IMR-90 (cell line): ENCODE data around the gene DAB2. TPM values are rescaled to one million over a fixed set of nuclear protein-coding genes. Genes with fewer than 3 reads are reported as not detected.

Source experiments
- ATAC-seq: fragments of 200-7000 bp; cut with Tn5 transposase; 2 replicates; pipeline ENCODE4 v1.9.1; 2020; ENCODE audit warnings: low read depth, mild to moderate bottlenecking, moderate library complexity
- BruUV-seq: library from RNA; stranded (reverse); fragments of 400-500 nt; replicated peaks from 2 replicates; lab custom pipeline; 2021; lab: Mats Ljungman, UMichigan
- CTCF ChIA-PET: fragments of 300-600 bp; formaldehyde crosslinking; extraction: SDS; loops from one replicate; lab custom pipeline; 2021; ENCODE audit warnings: antibody characterized with exemption; lab: Yijun Ruan, JAX
- POLR2A ChIA-PET: fragments of 300-600 bp; sonication (Branson Sonifier 250); formaldehyde crosslinking; loops from one replicate; lab custom pipeline; 2022; ENCODE audit warnings: antibody characterized with exemption; ENCODE audit not compliant: unreplicated experiment; lab: Charles Lee
- DNase-seq: peaks from one replicate; pipeline ENCODE4 v3.0.0; 2013
- H2AFZ ChIP-seq: replicated peaks from 2 replicates; pipeline ENCODE3; 2013; ENCODE audit warnings: low read length, mild to moderate bottlenecking; ENCODE audit not compliant: poor library complexity
- H2AK5ac ChIP-seq: 2 replicates; pipeline ENCODE4 v1.6.1; 2013; ENCODE audit warnings: low read depth, low read length, inconsistent platforms
- H2AK9ac ChIP-seq: replicated peaks from 2 replicates; pipeline ENCODE3; 2013; ENCODE audit warnings: mild to moderate bottlenecking, low read depth, low read length, moderate library complexity; ENCODE audit not compliant: poor library complexity
- H2BK120ac ChIP-seq: 2 replicates; pipeline ENCODE4 v1.6.1; 2013; ENCODE audit warnings: low read depth, low read length, inconsistent platforms
- H2BK15ac ChIP-seq: 3 replicates; pipeline ENCODE4 v1.6.1; 2013; ENCODE audit warnings: low read depth, low read length, inconsistent platforms
- H2BK20ac ChIP-seq: 2 replicates; pipeline ENCODE4 v1.6.1; 2013; ENCODE audit warnings: low read depth, mild to moderate bottlenecking, inconsistent platforms, low read length, moderate library complexity
- H2BK5ac ChIP-seq: 2 replicates; pipeline ENCODE4 v1.6.1; 2013; ENCODE audit warnings: mild to moderate bottlenecking, low read depth, low read length, inconsistent platforms; ENCODE audit not compliant: poor library complexity, severe bottlenecking
- H3K14ac ChIP-seq: replicated peaks from 2 replicates; pipeline ENCODE4 v1.6.1; 2013; ENCODE audit warnings: low read depth, low read length, inconsistent platforms
- H3K18ac ChIP-seq: 2 replicates; pipeline ENCODE4 v1.6.1; 2013; ENCODE audit warnings: low read depth, low read length, control low read depth
- H3K23ac ChIP-seq: 2 replicates; pipeline ENCODE4 v1.6.1; 2013; ENCODE audit warnings: low read depth, low read length, inconsistent platforms
- H3K27ac ChIP-seq: 2 replicates; pipeline ENCODE4 v1.5.1; 2013; ENCODE audit warnings: mild to moderate bottlenecking, control low read depth, low read length; ENCODE audit not compliant: insufficient read depth
- H3K27me3 ChIP-seq: 2 replicates; pipeline ENCODE4 v1.6.1; 2013; ENCODE audit warnings: low read length; ENCODE audit not compliant: control insufficient read depth, insufficient read depth
- H3K36me3 ChIP-seq: 2 replicates; pipeline ENCODE4 v1.6.1; 2013; ENCODE audit warnings: low read length, mixed read lengths; ENCODE audit not compliant: control insufficient read depth, insufficient read depth
- H3K4ac ChIP-seq: 2 replicates; pipeline ENCODE4 v1.6.1; 2013; ENCODE audit warnings: low read depth, low read length, inconsistent platforms
- H3K4me1 ChIP-seq: 2 replicates; pipeline ENCODE4 v1.6.1; 2013; ENCODE audit warnings: low read length, mixed read lengths; ENCODE audit not compliant: control insufficient read depth, insufficient read depth
- H3K4me2 ChIP-seq: 2 replicates; pipeline ENCODE4 v1.6.1; 2013; ENCODE audit warnings: low read depth, mild to moderate bottlenecking, control low read depth, low read length, moderate library complexity
- H3K4me3 ChIP-seq: 2 replicates; pipeline ENCODE4 v1.5.1; 2013; ENCODE audit warnings: low read depth, mild to moderate bottlenecking, control low read depth, low read length, moderate library complexity; ENCODE audit not compliant: insufficient read depth
- H3K56ac ChIP-seq: 2 replicates; pipeline ENCODE4 v1.6.1; 2013; ENCODE audit warnings: low read length, inconsistent platforms; ENCODE audit not compliant: insufficient read depth; ENCODE audit errors: extremely low read depth
- H3K79me1 ChIP-seq, 2 experiments: 2 replicates each; pipeline ENCODE4 v1.6.1; 2013; ENCODE audit warnings: low read length in 2 of 2, inconsistent platforms in 1 of 2, low read depth in 1 of 2
- H3K9ac ChIP-seq: 2 replicates; pipeline ENCODE4 v1.6.1; 2013; ENCODE audit warnings: low read depth, low read length, control low read depth
- H3K9me1 ChIP-seq: 2 replicates; pipeline ENCODE4 v1.6.1; 2013; ENCODE audit warnings: low read length, inconsistent platforms; ENCODE audit not compliant: insufficient read depth
- H3K9me3 ChIP-seq: 2 replicates; pipeline ENCODE4 v1.6.1; 2013; ENCODE audit warnings: low read length; ENCODE audit not compliant: control insufficient read depth, insufficient read depth
- H4K20me1 ChIP-seq: 2 replicates; pipeline ENCODE4 v1.6.1; 2013; ENCODE audit warnings: low read length, inconsistent platforms; ENCODE audit not compliant: insufficient read depth
- H4K5ac ChIP-seq: 2 replicates; pipeline ENCODE4 v1.6.1; 2013; ENCODE audit warnings: mild to moderate bottlenecking, low read depth, low read length, control low read depth
- H4K8ac ChIP-seq, 2 experiments: 2 replicates each; pipeline ENCODE4 v1.6.1; 2013; ENCODE audit warnings: low read depth in 2 of 2, low read length in 2 of 2, control low read depth in 1 of 2, inconsistent platforms in 1 of 2
- H4K91ac ChIP-seq: 2 replicates; pipeline ENCODE4 v1.6.1; 2013; ENCODE audit warnings: low read depth, low read length, inconsistent platforms; ENCODE audit not compliant: insufficient read depth
- BHLHE40 ChIP-seq: fragments of 150-350 bp; IDR thresholded peaks from 2 replicates; pipeline ENCODE4 v1.6.1; 2016; ENCODE audit warnings: mild to moderate bottlenecking, low read depth, low read length
- CEBPB ChIP-seq: IDR thresholded peaks from 2 replicates; pipeline ENCODE4 v1.6.1; 2012; ENCODE audit warnings: low read depth, low read length, improper control_type of control experiment
- CHD1 ChIP-seq: IDR thresholded peaks from 2 replicates; pipeline ENCODE4 v1.6.1; 2012; ENCODE audit warnings: low read depth, low read length, improper control_type of control experiment
- CTCF ChIP-seq: conservative IDR thresholded peaks from 2 replicates; pipeline ENCODE4 v1.5.1; 2012; ENCODE audit warnings: mild to moderate bottlenecking, low read depth, low read length, improper control_type of control experiment
- ELK1 ChIP-seq: fragments of 150-350 bp; IDR thresholded peaks from 2 replicates; pipeline ENCODE4 v1.6.1; 2016; ENCODE audit warnings: low read depth, mild to moderate bottlenecking, low read length, moderate library complexity, borderline replicate concordance
- FOS ChIP-seq: fragments of 150-350 bp; IDR thresholded peaks from 2 replicates; pipeline ENCODE4 v1.6.1; 2016; ENCODE audit warnings: low read depth, low read length
- MAFK ChIP-seq: IDR thresholded peaks from 2 replicates; pipeline ENCODE4 v1.6.1; 2012; ENCODE audit warnings: low read depth, low read length, improper control_type of control experiment
- MAZ ChIP-seq: IDR thresholded peaks from 2 replicates; pipeline ENCODE4 v1.6.1; 2012; ENCODE audit warnings: low read depth, mild to moderate bottlenecking, low read length, improper control_type of control experiment, moderate library complexity, borderline replicate concordance
- MXI1 ChIP-seq: IDR thresholded peaks from 2 replicates; pipeline ENCODE4 v1.6.1; 2012; ENCODE audit warnings: low read depth, mild to moderate bottlenecking, low read length, moderate library complexity, borderline replicate concordance
- NFE2L2 ChIP-seq: fragments of 150-350 bp; IDR thresholded peaks from 2 replicates; pipeline ENCODE4 v1.6.1; 2016; ENCODE audit warnings: low read depth, mild to moderate bottlenecking, low read length
- POLR2A ChIP-seq: IDR thresholded peaks from 2 replicates; pipeline ENCODE4 v1.6.1; 2012; ENCODE audit warnings: mild to moderate bottlenecking, low read depth, low read length
- RAD21 ChIP-seq: IDR thresholded peaks from 2 replicates; pipeline ENCODE4 v1.6.1; 2012; ENCODE audit warnings: low read length, improper control_type of control experiment
- RCOR1 ChIP-seq: IDR thresholded peaks from 2 replicates; pipeline ENCODE4 v1.6.1; 2012; ENCODE audit warnings: mild to moderate bottlenecking, low read length, improper control_type of control experiment; ENCODE audit not compliant: insufficient replicate concordance
- RFX5 ChIP-seq: IDR thresholded peaks from 2 replicates; pipeline ENCODE4 v1.8.0; 2012; ENCODE audit warnings: low read depth, mild to moderate bottlenecking, low read length, moderate library complexity
- SMC3 ChIP-seq: fragments of 150-350 bp; IDR thresholded peaks from 2 replicates; pipeline ENCODE4 v1.6.1; 2016; ENCODE audit warnings: low read depth, mild to moderate bottlenecking, antibody characterized with exemption, low read length, moderate library complexity
- USF2 ChIP-seq: fragments of 150-350 bp; IDR thresholded peaks from 2 replicates; pipeline ENCODE4 v1.6.1; 2017; ENCODE audit warnings: mild to moderate bottlenecking, antibody characterized with exemption, low read length, low read depth
- WGBS, 2 experiments: methylation state at CpG; one replicate each; pipeline versions ENCODE4 v1.1.5 to v1.1.7; 2013; ENCODE audit warnings: missing lambda C conversion rate in 2 of 2; ENCODE audit not compliant: insufficient read length in 1 of 2; ENCODE audit errors: extremely low coverage in 2 of 2; 5-methylcytosine and 5-hydroxymethylcytosine counted together
- dilution Hi-C: fragments of 300-500 bp; cut with HindIII; formaldehyde crosslinking; loops from one replicate; pipeline ENCODE4 v1.14.3; 2018; ENCODE audit warnings: low sequenced_read_pairs; ENCODE audit not compliant: unreplicated experiment
- in situ Hi-C: fragments of 300-500 bp; cut with MboI; formaldehyde crosslinking; loops from 3 replicates; pipeline ENCODE4 v1.14.3; 2019; ENCODE audit warnings: low sequenced_read_pairs, inconsistent platforms, mixed read lengths
- intact Hi-C: fragments of 100-400 bp; cut with micrococcal nuclease; formaldehyde crosslinking; loops from 2 replicates; pipeline ENCODE4 v1.10.0; 2022
- polyA plus RNA-seq, 3 experiments: library from polyadenylated mRNA; depleted of rRNA; stranded (reverse); fragments of >200 nt; gene quantifications; 2 replicates each; pipeline ENCODE4 v1.2.3, GENCODE V29; 2012; ENCODE audit warnings: low replicate concordance in 1 of 3
- total RNA-seq: library from RNA; depleted of rRNA; stranded (reverse); fragments of >200 nt; gene quantifications from 2 replicates; pipeline ENCODE4 v1.2.3, GENCODE V29; 2012

DAB2 gene
- total and polyA plus RNA-seq, 2 of the 4 experiments (the other 2 are of a cell fraction) = 50.0 to 101 TPM

GRCh38 chr5:39373791-39374190 is 51.0 kb downstream of the DAB2 start:
- H3K79me1 ChIP-seq = 0 out of 4 replicates have a peak, but pooled peaks cover 0 to 4% of the 10 kb centered on the region in 2 experiments
- no peak overlapping the region for H2BK120ac ChIP-seq
- no peak overlapping the region for H3K9ac ChIP-seq
- ChIA-PET CTCF (interaction anchor here (2.2 kb wide), 1 partner anchor 156 kb away, joined by 7 read pairs; no protein-coding TSS in a partner anchor), POLR2A (interaction anchor here (1.1 kb wide), 1 partner anchor 51 kb away, joined by 3 read pairs; the partner anchor contains the start of gene DAB2)
- H3K9me1 ChIP-seq = no peaks in the 10 kb centered on the region; the same call in 1 of the 2 replicates
- H3K4ac ChIP-seq = no peak overlapping the region
- no peak overlapping the region for H3K18ac ChIP-seq
- no peak overlapping the region for H2AFZ ChIP-seq
- no peak overlapping the region for H3K27ac ChIP-seq
- H3K4me3 ChIP-seq = no peak overlapping the region
- in situ Hi-C loops (no loop called here), dilution Hi-C loops (no loop called here), intact Hi-C loops (loop anchor here (10.0 kb wide), 2 partner anchors 159 to 379 kb away; partner anchors contain the start of gene FYB1)
- H3K56ac ChIP-seq = no peak overlapping the region
- no peak overlapping the region for H2BK15ac ChIP-seq
- no TSS peak for BruUV-seq
- TF ChIP-seq MXI1 (no peak), ELK1 (no peak), MAFK (no peak), FOS (no peak), NFE2L2 (no peak), POLR2A (no peak), CTCF (no peak), USF2 (no peak), RFX5 (no peak), RCOR1 (no peak), CEBPB (no peak), MAZ (no peak), BHLHE40 (no peak), CHD1 (no peak), SMC3 (no peak), RAD21 (no peak)
- no peak overlapping the region for H4K91ac ChIP-seq
- no CpG with 5 or more reads among the region's 2 CpGs for WGBS, 2 experiments
- H3K36me3 ChIP-seq = peaks cover 55% of the 10 kb centered on the region
- ATAC-seq = no peak
- DNase-seq = no peak
- no peak overlapping the region for H2AK5ac ChIP-seq
- H3K27me3 ChIP-seq = no peaks in the 10 kb centered on the region
- H2BK20ac ChIP-seq = no peak overlapping the region
- H2BK5ac ChIP-seq = no peak overlapping the region
- peaks cover 6% of the 10 kb centered on the region; the same call in 1 of the 2 replicates for H4K20me1 ChIP-seq
- no peak overlapping the region for H3K14ac ChIP-seq
- no peaks in the 10 kb centered on the region for H3K9me3 ChIP-seq
- no peak overlapping the region for H4K5ac ChIP-seq
- no peaks in the 10 kb centered on the region for H3K4me1 ChIP-seq
- no peak overlapping the region for H2AK9ac ChIP-seq
- no peak overlapping the region for H4K8ac ChIP-seq
- H3K23ac ChIP-seq = no peak overlapping the region
- no peak overlapping the region for H3K4me2 ChIP-seq
